Gastrocnemius medialis (tissue), 4 donors: ENCODE data around the gene SLC6A16.

Source experiments
- POLR2A ChIP-seq, 2 donors: fragments of 450-650 bp; IDR thresholded peaks; one replicate each; pipeline ENCODE4 v1.6.1; 2017; ENCODE audit warnings: antibody characterized with exemption in 2 of 2, mild to moderate bottlenecking in 2 of 2, moderate library complexity in 2 of 2
- TF ChIP-seq, protein P1 (sequence below), 5 experiments: fragments of 450-650 bp in 3 of 5; fragments of 200-600 bp in 2 of 5; sonication (generic) in 2 of 5; IDR thresholded peaks in 4 of 5; conservative IDR thresholded peaks in 1 of 5; 1 replicate in 4 of 5; 2 replicates in 1 of 5; pipeline ENCODE4 v1.5.1; 2016 to 2019; ENCODE audit warnings: antibody characterized with exemption in 5 of 5, mild to moderate bottlenecking in 3 of 5, moderate library complexity in 3 of 5

DNA sequence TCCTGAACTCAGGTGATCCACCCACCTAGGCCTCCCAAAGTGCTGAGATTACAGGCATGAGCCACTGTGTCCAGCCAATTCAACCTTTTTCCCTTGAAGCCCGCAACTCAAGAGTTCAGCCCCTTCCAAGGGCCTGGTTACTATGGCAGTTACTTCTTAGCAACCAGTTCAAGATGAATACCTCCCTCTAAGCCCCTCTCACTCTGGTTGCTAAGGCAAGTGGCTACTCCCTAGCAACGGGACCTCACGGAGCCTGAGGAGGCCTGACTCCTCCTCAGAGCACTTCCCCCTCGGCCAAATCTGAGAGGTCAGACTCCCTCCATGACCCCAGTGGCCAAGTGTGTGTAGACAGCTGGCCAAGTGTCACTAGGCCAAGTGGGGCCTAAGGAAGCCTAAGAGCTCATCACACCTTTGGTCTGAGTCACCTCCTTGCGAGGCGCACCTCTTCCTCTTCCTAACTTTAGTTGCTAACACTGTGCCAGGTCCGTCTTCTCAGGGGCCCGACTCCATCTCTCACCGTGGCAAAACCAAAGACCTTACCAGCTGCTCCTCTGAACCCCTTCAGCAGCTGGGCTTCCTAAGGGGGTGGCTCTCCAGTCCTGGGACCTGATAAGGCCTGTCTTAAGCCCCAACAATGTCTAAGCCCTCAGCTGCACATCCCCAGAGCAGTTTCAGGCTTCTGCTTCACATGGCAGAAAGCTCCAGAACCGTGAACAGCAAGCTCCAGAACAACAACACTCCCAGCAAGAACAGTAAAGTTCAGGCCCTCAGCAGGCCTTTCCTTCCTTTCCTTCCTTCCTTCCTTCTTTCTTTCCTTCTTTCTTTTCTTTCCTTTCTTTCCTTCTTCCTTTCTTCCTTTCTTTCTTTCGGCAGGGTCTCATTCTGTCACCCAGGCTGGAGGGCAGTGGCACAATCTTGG, 19.8 kb upstream of the SLC6A16 start:
- TF ChIP-seq POLR2A (IDR thresholded peaks at IDR 0.05) = no peak
- TF ChIP-seq, protein P1, sequence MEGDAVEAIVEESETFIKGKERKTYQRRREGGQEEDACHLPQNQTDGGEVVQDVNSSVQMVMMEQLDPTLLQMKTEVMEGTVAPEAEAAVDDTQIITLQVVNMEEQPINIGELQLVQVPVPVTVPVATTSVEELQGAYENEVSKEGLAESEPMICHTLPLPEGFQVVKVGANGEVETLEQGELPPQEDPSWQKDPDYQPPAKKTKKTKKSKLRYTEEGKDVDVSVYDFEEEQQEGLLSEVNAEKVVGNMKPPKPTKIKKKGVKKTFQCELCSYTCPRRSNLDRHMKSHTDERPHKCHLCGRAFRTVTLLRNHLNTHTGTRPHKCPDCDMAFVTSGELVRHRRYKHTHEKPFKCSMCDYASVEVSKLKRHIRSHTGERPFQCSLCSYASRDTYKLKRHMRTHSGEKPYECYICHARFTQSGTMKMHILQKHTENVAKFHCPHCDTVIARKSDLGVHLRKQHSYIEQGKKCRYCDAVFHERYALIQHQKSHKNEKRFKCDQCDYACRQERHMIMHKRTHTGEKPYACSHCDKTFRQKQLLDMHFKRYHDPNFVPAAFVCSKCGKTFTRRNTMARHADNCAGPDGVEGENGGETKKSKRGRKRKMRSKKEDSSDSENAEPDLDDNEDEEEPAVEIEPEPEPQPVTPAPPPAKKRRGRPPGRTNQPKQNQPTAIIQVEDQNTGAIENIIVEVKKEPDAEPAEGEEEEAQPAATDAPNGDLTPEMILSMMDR (IDR thresholded peaks at IDR 0.05 in 4 of 5, conservative IDR thresholded peaks at IDR 0.05 in 1 of 5) = no peak
